Fibroblast of upper back skin (primary cell): ENCODE results near the gene PGGHG.
"Not testable (repeated sequence)": the region's sequence is repeated elsewhere in the genome, so short reads cannot be mapped to it uniquely, and the experiment has no call there.

Source experiments
- DNase-seq: peaks from one replicate; pipeline ENCODE4 v3.0.0-alpha.2; 2013

PGGHG gene

GRCh38 chr11:332651-333480 is 43.9 kb downstream of the PGGHG start:
- no peak for DNase-seq

- not testable (repeated sequence) for DNase-seq
Measured at GRCh38 chr11:333616-334263, 44.8 kb downstream of the PGGHG start.

GRCh38 chr11:334264-334994 is 45.5 kb downstream of the PGGHG start:
- DNase-seq, result peak; percentile 50

GRCh38 chr11:335779-336658 is 47.1 kb downstream of the PGGHG start:
- peak; percentile 44 for DNase-seq

GRCh38 chr11:336659-337198 is 47.8 kb downstream of the PGGHG start:
- DNase-seq, result no peak

GRCh38 chr11:337711-338110 is 48.8 kb downstream of the PGGHG start:
- DNase-seq, result no peak

- DNase-seq, result no peak
Measured at GRCh38 chr11:339963-340362, 51.0 kb downstream of the PGGHG start.

- no peak for DNase-seq
Measured at GRCh38 chr11:340539-341512, 51.9 kb downstream of the PGGHG start.

GRCh38 chr11:342328-342727 is 53.4 kb downstream of the PGGHG start:
- DNase-seq, result no peak

GRCh38 chr11:344836-345578 is 56.1 kb downstream of the PGGHG start:
- no peak for DNase-seq
